H1 (cell line): Measurements from ENCODE around the gene GUCY1A2. TPM values are rescaled to one million over a fixed set of nuclear protein-coding genes. Genes with fewer than 3 reads are reported as not detected.

ENCODE experiments used
- CTCF ChIA-PET: fragments of 300-600 bp; sonication (Branson Sonifier 250); formaldehyde crosslinking; loops from one replicate; lab custom pipeline; 2021; ENCODE audit not compliant: partially characterized antibody; lab: Charles Lee
- POLR2A ChIA-PET: fragments of 300-600 bp; sonication (Branson Sonifier 250); formaldehyde crosslinking; loops from one replicate; lab custom pipeline; 2021; ENCODE audit warnings: inconsistent platforms; ENCODE audit not compliant: partially characterized antibody; lab: Charles Lee
- DNase-seq, 2 experiments: peaks; one replicate each; pipeline versions ENCODE4 v3.0.0 to v3.0.0-alpha.2; 2010 to 2022; ENCODE audit warnings: low spot score in 2 of 2, low read depth in 1 of 2, mixed read lengths in 1 of 2
- FAIRE-seq: peaks from 2 replicates; lab custom pipeline; 2011; peaks lifted over from hg19 to GRCh38; lab: Jason Lieb, UNC
- H2AFZ ChIP-seq: 2 replicates; pipeline ENCODE4 v1.8.1; 2012; ENCODE audit warnings: low read length, inconsistent platforms
- H2AK5ac ChIP-seq: 2 replicates; pipeline ENCODE4 v1.6.1; 2013; ENCODE audit warnings: low read depth, low read length
- H2BK120ac ChIP-seq: replicated peaks from 2 replicates; pipeline ENCODE3; 2013; ENCODE audit warnings: low read depth, low read length, inconsistent platforms
- H2BK12ac ChIP-seq: 2 replicates; pipeline ENCODE4 v1.6.1; 2013; ENCODE audit warnings: low read depth, low read length
- H2BK15ac ChIP-seq: 2 replicates; pipeline ENCODE4 v1.6.1; 2013; ENCODE audit warnings: low read length
- H2BK20ac ChIP-seq: 2 replicates; pipeline ENCODE4 v1.6.1; 2013; ENCODE audit warnings: low read length
- H2BK5ac ChIP-seq: 2 replicates; pipeline ENCODE4 v1.6.1; 2013; ENCODE audit warnings: low read depth, low read length
- H3K14ac ChIP-seq: 2 replicates; pipeline ENCODE4 v1.6.1; 2013; ENCODE audit warnings: inconsistent platforms; ENCODE audit not compliant: insufficient read length
- H3K18ac ChIP-seq: 2 replicates; pipeline ENCODE4 v1.6.1; 2013; ENCODE audit warnings: low read length; ENCODE audit errors: extremely low read depth
- H3K23ac ChIP-seq: 2 replicates; pipeline ENCODE4 v1.6.1; 2013; ENCODE audit warnings: inconsistent platforms; ENCODE audit not compliant: insufficient read length
- H3K23me2 ChIP-seq: 2 replicates; pipeline ENCODE4 v1.6.1; 2013; ENCODE audit warnings: low read depth, low read length
- H3K27ac ChIP-seq: 2 replicates; pipeline ENCODE4 v1.6.1; 2011; ENCODE audit warnings: low read depth, low read length, inconsistent platforms
- H3K27me3 ChIP-seq, 4 experiments: replicated peaks in 1 of 4; 1 replicate in 1 of 4; 2 replicates in 3 of 4; pipeline versions ENCODE4 v1.6.1 to v1.8.1; 2011 to 2013; ENCODE audit warnings: low read length in 3 of 4, mild to moderate bottlenecking in 3 of 4, inconsistent platforms in 2 of 4, mixed read lengths in 2 of 4, moderate library complexity in 1 of 4; ENCODE audit not compliant: control insufficient read depth in 3 of 4, insufficient read depth in 3 of 4; ENCODE audit errors: extremely low read depth in 1 of 4
- H3K36me3 ChIP-seq, 4 experiments: 2 replicates each; pipeline versions ENCODE4 v1.6.1 to v1.8.1; 2011 to 2013; ENCODE audit warnings: mild to moderate bottlenecking in 4 of 4, low read length in 3 of 4, moderate library complexity in 2 of 4, control low read depth in 1 of 4, inconsistent platforms in 1 of 4; ENCODE audit not compliant: insufficient read depth in 4 of 4, control insufficient read depth in 2 of 4
- H3K4ac ChIP-seq: replicated peaks from 2 replicates; pipeline ENCODE3; 2013; ENCODE audit warnings: low read length, low read depth, mixed read lengths, inconsistent platforms; ENCODE audit not compliant: insufficient read length
- H3K4me1 ChIP-seq, 4 experiments: replicated peaks in 1 of 4; 1 replicate in 1 of 4; 2 replicates in 3 of 4; pipeline versions ENCODE4 v1.6.1 to v1.8.1; 2011 to 2013; ENCODE audit warnings: low read length in 3 of 4, inconsistent platforms in 2 of 4, mixed read lengths in 1 of 4; ENCODE audit not compliant: insufficient read depth in 4 of 4, control insufficient read depth in 3 of 4
- H3K4me2 ChIP-seq, 2 experiments: 2 replicates each; pipeline versions ENCODE4 v1.6.1 to v1.8.1; 2011 to 2013; ENCODE audit warnings: low read depth in 2 of 2, low read length in 2 of 2, control low read depth in 1 of 2, inconsistent platforms in 1 of 2, mild to moderate bottlenecking in 1 of 2; ENCODE audit not compliant: insufficient read depth in 1 of 2
- H3K4me3 ChIP-seq, 4 experiments: fragments of 200-600, 300-600 bp in 1 of 4; sonication (generic), shearing (Covaris generic), sonication (Bioruptor Twin) in 1 of 4; 2 replicates each; pipeline versions ENCODE4 v1.5.1 to v1.8.1; 2011 to 2016; ENCODE audit warnings: low read length in 4 of 4, low read depth in 3 of 4, control low read depth in 2 of 4, inconsistent platforms in 2 of 4, mild to moderate bottlenecking in 2 of 4, mixed read lengths in 1 of 4, moderate library complexity in 1 of 4; ENCODE audit not compliant: insufficient read depth in 2 of 4; ENCODE audit errors: extremely low read depth in 1 of 4
- H3K56ac ChIP-seq: replicated peaks from 2 replicates; pipeline ENCODE3; 2013; ENCODE audit warnings: low read depth, mild to moderate bottlenecking, mixed read lengths, low read length, inconsistent platforms; ENCODE audit not compliant: insufficient read length
- H3K79me1 ChIP-seq: 2 replicates; pipeline ENCODE4 v1.6.1; 2013; ENCODE audit warnings: low read depth, low read length, control low read depth
- H3K79me2 ChIP-seq, 2 experiments: 2 replicates each; pipeline versions ENCODE4 v1.6.1 to v1.8.1; 2012 to 2013; ENCODE audit warnings: low read length in 2 of 2, mild to moderate bottlenecking in 2 of 2, inconsistent platforms in 1 of 2; ENCODE audit not compliant: insufficient read depth in 2 of 2, control insufficient read depth in 1 of 2
- H3K9ac ChIP-seq, 4 experiments: replicated peaks in 1 of 4; 1 replicate in 1 of 4; 2 replicates in 3 of 4; pipeline versions ENCODE4 v1.6.1 to v1.8.1; 2011 to 2013; ENCODE audit warnings: low read depth in 3 of 4, low read length in 3 of 4, control low read depth in 2 of 4, mild to moderate bottlenecking in 2 of 4, moderate library complexity in 2 of 4, inconsistent platforms in 1 of 4; ENCODE audit errors: extremely low read depth in 1 of 4
- H3K9me3 ChIP-seq, 2 experiments: 2 replicates each; pipeline versions ENCODE4 v1.6.1 to v1.8.1; 2012 to 2013; ENCODE audit warnings: mild to moderate bottlenecking in 2 of 2, moderate library complexity in 2 of 2, control low read depth in 1 of 2, inconsistent platforms in 1 of 2, low read depth in 1 of 2, low read length in 1 of 2, mixed read lengths in 1 of 2; ENCODE audit not compliant: insufficient read depth in 2 of 2
- H4K20me1 ChIP-seq, 2 experiments: replicated peaks in 1 of 2; 2 replicates each; pipeline versions ENCODE3 to v1.8.1; 2011 to 2013; ENCODE audit warnings: inconsistent platforms in 2 of 2, low read length in 2 of 2, mild to moderate bottlenecking in 1 of 2; ENCODE audit not compliant: insufficient read depth in 2 of 2, control insufficient read depth in 1 of 2
- H4K5ac ChIP-seq: 2 replicates; pipeline ENCODE4 v1.6.1; 2013; ENCODE audit warnings: low read length, low read depth, mixed read lengths, inconsistent platforms; ENCODE audit not compliant: insufficient read length
- H4K8ac ChIP-seq: 2 replicates; pipeline ENCODE4 v1.8.0; 2013; ENCODE audit warnings: mild to moderate bottlenecking, moderate library complexity, low read length, inconsistent platforms; ENCODE audit not compliant: insufficient read depth; ENCODE audit errors: extremely low read depth
- H4K91ac ChIP-seq: replicated peaks from 2 replicates; pipeline ENCODE3; 2013; ENCODE audit warnings: low read length, mixed read lengths, inconsistent platforms; ENCODE audit not compliant: insufficient read length
- GABPA ChIP-seq: IDR thresholded peaks from 2 replicates; pipeline ENCODE4 v1.6.1; 2011; ENCODE audit warnings: mild to moderate bottlenecking, low read length, moderate library complexity, borderline replicate concordance; ENCODE audit not compliant: insufficient read depth
- JUN ChIP-seq: IDR thresholded peaks from 2 replicates; pipeline ENCODE4 v1.6.1; 2011; ENCODE audit warnings: low read depth, mild to moderate bottlenecking, improper control_type of control experiment, low read length
- KDM5A ChIP-seq: fragments of 200-600 bp; IDR thresholded peaks from 2 replicates; pipeline ENCODE4 v1.7.1; 2012; ENCODE audit warnings: mild to moderate bottlenecking, low read length, inconsistent platforms, mixed read lengths
- POU5F1 ChIP-seq: IDR thresholded peaks from 2 replicates; pipeline ENCODE4 v1.6.1; 2011; ENCODE audit warnings: low read depth, mild to moderate bottlenecking, low read length, moderate library complexity
- SIN3A ChIP-seq, 2 experiments: IDR thresholded peaks in 1 of 2; conservative IDR thresholded peaks in 1 of 2; 2 replicates each; pipeline ENCODE4 v1.6.1; 2011 to 2012; ENCODE audit warnings: low read length in 2 of 2, improper control_type of control experiment in 1 of 2, low read depth in 1 of 2, mild to moderate bottlenecking in 1 of 2
- SP1 ChIP-seq: IDR thresholded peaks from 2 replicates; pipeline ENCODE4 v1.6.1; 2011; ENCODE audit warnings: low read depth, low read length
- WGBS, 2 experiments: shearing (Covaris generic) in 1 of 2; methylation state at CpG; one replicate each; pipeline versions ENCODE4 v1.1.6 to v1.1.7; 2013 to 2015; ENCODE audit warnings: low lambda C conversion rate in 2 of 2, mixed read lengths in 2 of 2, inconsistent platforms in 1 of 2, low coverage in 1 of 2, missing lambda C conversion rate in 1 of 2; ENCODE audit not compliant: insufficient replicate concordance in 2 of 2, insufficient coverage in 1 of 2, insufficient read length in 1 of 2; ENCODE audit errors: extremely low coverage in 1 of 2, missing lambda C conversion rate in 1 of 2; 5-methylcytosine and 5-hydroxymethylcytosine counted together
- polyA plus RNA-seq, 7 experiments: library from polyadenylated mRNA; depleted of rRNA in 3 of 7; stranded (reverse) in 5 of 7; unstranded in 2 of 7; fragments of >200 nt in 5 of 7; fragments of 200-250 nt in 2 of 7; gene quantifications; 1 replicate in 5 of 7; 2 replicates in 1 of 7; 4 replicates in 1 of 7; pipeline versions ENCODE4 v1.2.1 to v1.2.3, GENCODE V29; 2011 to 2013; ENCODE audit warnings: missing spikeins in 2 of 7, mixed read lengths in 2 of 7
- total RNA-seq: library from RNA; stranded (reverse); fragmentation: NEBNext Ultra II Directional; extraction: Animal tissue kit (Norgen Biotek cat#: 25700); gene quantifications from 2 replicates; pipeline ENCODE4 v1.2.1, GENCODE V29; 2021
- TF ChIP-seq, protein P1 (sequence below), 3 experiments: IDR thresholded peaks; 1 replicate in 2 of 3; 2 replicates in 1 of 3; pipeline versions ENCODE4 v1.5.1 to v1.6.1; 2011; ENCODE audit warnings: low read length in 3 of 3, mild to moderate bottlenecking in 3 of 3, inconsistent platforms in 2 of 3, low read depth in 1 of 3, moderate library complexity in 1 of 3; ENCODE audit not compliant: insufficient read depth in 1 of 3; ENCODE audit errors: control extremely low read depth in 1 of 3

Gene GUCY1A2
- total and polyA plus RNA-seq, 2 of the 8 experiments (the other 6 are each of a cell fraction or from before 2014, with no cell fraction given), result 0.11 to 1.9 TPM

- H3K4me1 ChIP-seq, result no peaks in the 10 kb centered on the region
- no peak overlapping the region for H4K91ac ChIP-seq
- H3K27me3 ChIP-seq, result no peaks in the 10 kb centered on the region
- H2BK20ac ChIP-seq, result no peak overlapping the region
- POLR2A ChIA-PET, result no interaction called here
- no peaks in the 10 kb centered on the region for H3K79me1 ChIP-seq
- CTCF ChIA-PET, result interaction anchor here (0.7 to 1.1 kb wide), 3 partner anchors 19 to 257 kb away, joined by 3 to 6 read pairs (median 4); no protein-coding TSS in a partner anchor
- no peaks in the 10 kb centered on the region for H3K79me2 ChIP-seq
- no peak overlapping the region for H2BK12ac ChIP-seq
- no peak overlapping the region for H3K27ac ChIP-seq
- no peak overlapping the region for H2AK5ac ChIP-seq
- H3K9me3 ChIP-seq, result no peaks in the 10 kb centered on the region
- 67% methylated on average over 1 of the region's 1 CpG; no CpG with 5 or more reads in 1 of the 2 experiments for WGBS, 2 experiments
- no peak overlapping the region for H3K9ac ChIP-seq
- H2BK15ac ChIP-seq, result no peak overlapping the region
- no peak overlapping the region for H3K4me3 ChIP-seq
- H4K5ac ChIP-seq, result no peak overlapping the region
- H3K23me2 ChIP-seq, result no peaks in the 10 kb centered on the region
- H3K4ac ChIP-seq, result no peak overlapping the region
- no peaks in the 10 kb centered on the region for H4K20me1 ChIP-seq
- no peak overlapping the region for H3K18ac ChIP-seq
- TF ChIP-seq JUN, result no peak
- TF ChIP-seq SP1, result no peak
- TF ChIP-seq POU5F1, result no peak
- no peak for TF ChIP-seq GABPA
- no peak for TF ChIP-seq SIN3A (conservative IDR thresholded peaks at IDR 0.05 in 1 of 2, IDR thresholded peaks at IDR 0.05 in 1 of 2; ENCODE audit: low read depth in 1 of 2, low read length in 2 of 2)
- TF ChIP-seq KDM5A, result no peak
- TF ChIP-seq, protein P1, sequence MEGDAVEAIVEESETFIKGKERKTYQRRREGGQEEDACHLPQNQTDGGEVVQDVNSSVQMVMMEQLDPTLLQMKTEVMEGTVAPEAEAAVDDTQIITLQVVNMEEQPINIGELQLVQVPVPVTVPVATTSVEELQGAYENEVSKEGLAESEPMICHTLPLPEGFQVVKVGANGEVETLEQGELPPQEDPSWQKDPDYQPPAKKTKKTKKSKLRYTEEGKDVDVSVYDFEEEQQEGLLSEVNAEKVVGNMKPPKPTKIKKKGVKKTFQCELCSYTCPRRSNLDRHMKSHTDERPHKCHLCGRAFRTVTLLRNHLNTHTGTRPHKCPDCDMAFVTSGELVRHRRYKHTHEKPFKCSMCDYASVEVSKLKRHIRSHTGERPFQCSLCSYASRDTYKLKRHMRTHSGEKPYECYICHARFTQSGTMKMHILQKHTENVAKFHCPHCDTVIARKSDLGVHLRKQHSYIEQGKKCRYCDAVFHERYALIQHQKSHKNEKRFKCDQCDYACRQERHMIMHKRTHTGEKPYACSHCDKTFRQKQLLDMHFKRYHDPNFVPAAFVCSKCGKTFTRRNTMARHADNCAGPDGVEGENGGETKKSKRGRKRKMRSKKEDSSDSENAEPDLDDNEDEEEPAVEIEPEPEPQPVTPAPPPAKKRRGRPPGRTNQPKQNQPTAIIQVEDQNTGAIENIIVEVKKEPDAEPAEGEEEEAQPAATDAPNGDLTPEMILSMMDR (IDR thresholded peaks at IDR 0.05; ENCODE audit: control extremely low read depth in 1 of 3, insufficient read depth in 1 of 3, low read depth in 1 of 3, low read length in 3 of 3), result no peak
- no peak overlapping the region for H2BK5ac ChIP-seq
- H2BK120ac ChIP-seq, result no peak overlapping the region
- no peak overlapping the region for H3K23ac ChIP-seq
- H2AFZ ChIP-seq, result no peak overlapping the region
- H3K56ac ChIP-seq, result no peak overlapping the region
- no peak overlapping the region for H3K4me2 ChIP-seq
- no peak for FAIRE-seq
- H3K14ac ChIP-seq, result no peak overlapping the region
- no peaks in the 10 kb centered on the region for H3K36me3 ChIP-seq
- DNase-seq, result no peak
- no peak overlapping the region for H4K8ac ChIP-seq
Measured at GRCh38 chr11:106748059-106748458, 270.2 kb downstream of the GUCY1A2 start.
